ENCODE measurements around the gene SLC16A5. TPM values are rescaled to one million over a fixed set of nuclear protein-coding genes. Genes with fewer than 3 reads are reported as not detected.
A peak's percentile ranks its signal among the peaks of the same experiment; 100 is the strongest.
"Not testable (repeated sequence)": the region's sequence is repeated elsewhere in the genome, so short reads cannot be mapped to it uniquely, and the experiment has no call there.

Gene SLC16A5
- 18.5 TPM for polyA plus RNA-seq (2013)

- peak in 2 of 3 donors; percentile 42 to 52 for DNase-seq
- Histone ChIP-seq H3K9me3 (ENCODE audit: control extremely low read depth in 1 of 5, control insufficient read depth in 4 of 5, insufficient read depth in 2 of 5, low read depth in 1 of 5, low read length in 4 of 5) (no peaks in the 10 kb centered on the region), H3K36me3 (ENCODE audit: control insufficient read depth in 4 of 4, insufficient read depth in 4 of 4, low read length in 3 of 4) (no peaks in the 10 kb centered on the region), H3K27me3 (replicated peaks in 2 of 5; ENCODE audit: control insufficient read depth in 4 of 5, insufficient read depth in 5 of 5, low read length in 4 of 5) (no peaks in the 10 kb centered on the region), H3K27ac (ENCODE audit: insufficient read depth in 1 of 2, low read depth in 1 of 2, low read length in 2 of 2, poor library complexity in 1 of 2, severe bottlenecking in 2 of 2) (peak within 1 kb of the TSS in 1 of 2 experiments; percentile 67), H3K4me1 (ENCODE audit: control extremely low read depth in 1 of 4, control insufficient read depth in 4 of 4, insufficient read depth in 4 of 4, low read length in 3 of 4) (peaks cover 0 to 54% (median 29%) of the 10 kb centered on the region in 4 experiments), H3K4me3 (ENCODE audit: control insufficient read depth in 1 of 7, extremely low read depth in 1 of 7, insufficient read depth in 4 of 7, low read depth in 2 of 7, low read length in 6 of 7) (peak within 1 kb of the TSS; percentile 7 to 87 (median 75))
- ChIA-PET POLR2A (interaction anchor here (0.5 to 2.4 kb wide), 6 partner anchors 8 to 1608 kb away, joined by 3 to 7 read pairs (median 4); partner anchors contain the start of gene ARMC7), CTCF (interaction anchor here (0.6 to 4.4 kb wide), 13 partner anchors 10 to 214 kb away, joined by 3 to 29 read pairs (median 5); partner anchors contain the start of gene NT5C)
- WGBS (ENCODE audit: insufficient coverage) = 0% methylated on average over 57 of the region's 69 CpGs
Observed at GRCh38 chr17:75087558-75088453, at the start of gene SLC16A5. SLC16A5 (plus strand) TSS chr17:75087954; CDS start chr17:75093637, 5,683 bp downstream.

- Histone ChIP-seq H3K4me3 (ENCODE audit: control insufficient read depth in 1 of 7, extremely low read depth in 1 of 7, insufficient read depth in 4 of 7, low read depth in 2 of 7, low read length in 6 of 7) (no peak overlapping the region), H3K9me3 (ENCODE audit: control extremely low read depth in 1 of 5, control insufficient read depth in 4 of 5, insufficient read depth in 2 of 5, low read depth in 1 of 5, low read length in 4 of 5) (no peaks in the 10 kb centered on the region), H3K4me1 (ENCODE audit: control extremely low read depth in 1 of 4, control insufficient read depth in 4 of 4, insufficient read depth in 4 of 4, low read length in 3 of 4) (peaks cover 0 to 22% (median 19%) of the 10 kb centered on the region in 4 experiments), H3K27me3 (replicated peaks in 2 of 5; ENCODE audit: control insufficient read depth in 4 of 5, insufficient read depth in 5 of 5, low read length in 4 of 5) (no peaks in the 10 kb centered on the region), H3K27ac (ENCODE audit: insufficient read depth in 1 of 2, low read depth in 1 of 2, low read length in 2 of 2, poor library complexity in 1 of 2, severe bottlenecking in 2 of 2) (no peak overlapping the region), H3K36me3 (ENCODE audit: control insufficient read depth in 4 of 4, insufficient read depth in 4 of 4, low read length in 3 of 4) (peaks cover 6 to 38% (median 33%) of the 10 kb centered on the region in 4 experiments)
- DNase-seq = no peak
- POLR2A ChIA-PET = no interaction called here
- 97% methylated on average over 3 of the region's 5 CpGs for WGBS (ENCODE audit: insufficient coverage)
- CTCF ChIA-PET = interaction anchor here (1.2 to 1.3 kb wide), 2 partner anchors 21 to 28 kb away, joined by 4 to 9 read pairs; no protein-coding TSS in a partner anchor
Observed at GRCh38 chr17:75039238-75039637, 48.5 kb upstream of the SLC16A5 start.

- no peak for DNase-seq
- Histone ChIP-seq H3K9me3 (ENCODE audit: control extremely low read depth in 1 of 5, control insufficient read depth in 4 of 5, insufficient read depth in 2 of 5, low read depth in 1 of 5, low read length in 4 of 5) (no peaks in the 10 kb centered on the region), H3K27me3 (replicated peaks in 2 of 5; ENCODE audit: control insufficient read depth in 4 of 5, insufficient read depth in 5 of 5, low read length in 4 of 5) (no peaks in the 10 kb centered on the region), H3K36me3 (ENCODE audit: control insufficient read depth in 4 of 4, insufficient read depth in 4 of 4, low read length in 3 of 4) (peaks cover 6 to 38% (median 32%) of the 10 kb centered on the region in 4 experiments), H3K4me1 (ENCODE audit: control extremely low read depth in 1 of 4, control insufficient read depth in 4 of 4, insufficient read depth in 4 of 4, low read length in 3 of 4) (peaks cover 0 to 14% (median 7%) of the 10 kb centered on the region in 4 experiments), H3K27ac (ENCODE audit: insufficient read depth in 1 of 2, low read depth in 1 of 2, low read length in 2 of 2, poor library complexity in 1 of 2, severe bottlenecking in 2 of 2) (no peak overlapping the region), H3K4me3 (ENCODE audit: control insufficient read depth in 1 of 7, extremely low read depth in 1 of 7, insufficient read depth in 4 of 7, low read depth in 2 of 7, low read length in 6 of 7) (no peak overlapping the region)
- 83% methylated on average over 10 of the region's 12 CpGs for WGBS (ENCODE audit: insufficient coverage)
- ChIA-PET POLR2A (no interaction called here), CTCF (interaction anchor here (0.6 to 2.1 kb wide), 2 partner anchors 73 to 209 kb away, joined by 4 to 5 read pairs; no protein-coding TSS in a partner anchor)
Observed at GRCh38 chr17:75041656-75042280, 46.0 kb upstream of the SLC16A5 start.

GRCh38 chr17:75043789-75044188 lies 44.0 kb upstream of the SLC16A5 start:
- H3K4me3 ChIP-seq (ENCODE audit: control insufficient read depth in 1 of 7, extremely low read depth in 1 of 7, insufficient read depth in 4 of 7, low read depth in 2 of 7, low read length in 6 of 7); H3K9me3 ChIP-seq (ENCODE audit: control extremely low read depth in 1 of 5, control insufficient read depth in 4 of 5, insufficient read depth in 2 of 5, low read depth in 1 of 5, low read length in 4 of 5); H3K27me3 ChIP-seq (replicated peaks in 2 of 5; ENCODE audit: control insufficient read depth in 4 of 5, insufficient read depth in 5 of 5, low read length in 4 of 5); H3K27ac ChIP-seq (ENCODE audit: insufficient read depth in 1 of 2, low read depth in 1 of 2, low read length in 2 of 2, poor library complexity in 1 of 2, severe bottlenecking in 2 of 2); POLR2A ChIA-PET; DNase-seq: not testable (repeated sequence)
- no CpG with 5 or more reads among the region's 5 CpGs for WGBS (ENCODE audit: insufficient coverage)
- CTCF ChIA-PET = interaction anchor here (0.9 to 1.0 kb wide), 2 partner anchors 9 to 32 kb away, joined by 3 read pairs; partner anchors contain the start of gene MRPL58
- H3K36me3 ChIP-seq (ENCODE audit: control insufficient read depth in 4 of 4, insufficient read depth in 4 of 4, low read length in 3 of 4) = peaks cover 10 to 33% (median 27%) of the 10 kb centered on the region in 4 experiments
- H3K4me1 ChIP-seq (ENCODE audit: control extremely low read depth in 1 of 4, control insufficient read depth in 4 of 4, insufficient read depth in 4 of 4, low read length in 3 of 4) = peaks cover 9 to 29% (median 17%) of the 10 kb centered on the region in 4 experiments

- no peaks in the 10 kb centered on the region for H3K9me3 ChIP-seq (ENCODE audit: control extremely low read depth in 1 of 5, control insufficient read depth in 4 of 5, insufficient read depth in 2 of 5, low read depth in 1 of 5, low read length in 4 of 5)
- H3K27ac ChIP-seq (ENCODE audit: insufficient read depth in 1 of 2, low read depth in 1 of 2, low read length in 2 of 2, poor library complexity in 1 of 2, severe bottlenecking in 2 of 2) = no peak overlapping the region
- H3K27me3 ChIP-seq (replicated peaks in 2 of 5; ENCODE audit: control insufficient read depth in 4 of 5, insufficient read depth in 5 of 5, low read length in 4 of 5) = no peaks in the 10 kb centered on the region
- H3K4me3 ChIP-seq (ENCODE audit: control insufficient read depth in 1 of 7, extremely low read depth in 1 of 7, insufficient read depth in 4 of 7, low read depth in 2 of 7, low read length in 6 of 7) = no peak overlapping the region
- peaks cover 6 to 28% (median 23%) of the 10 kb centered on the region in 4 experiments for H3K36me3 ChIP-seq (ENCODE audit: control insufficient read depth in 4 of 4, insufficient read depth in 4 of 4, low read length in 3 of 4)
- CTCF ChIA-PET = interaction anchor here (0.6 kb wide), 1 partner anchor 65 kb away, joined by 3 read pairs; no protein-coding TSS in a partner anchor
- POLR2A ChIA-PET = interaction anchor here (0.6 kb wide), 1 partner anchor 49 kb away, joined by 3 read pairs; no protein-coding TSS in a partner anchor
- WGBS (ENCODE audit: insufficient coverage) = 93% methylated on average over 3 of the region's 7 CpGs
- peaks cover 9 to 23% (median 18%) of the 10 kb centered on the region in 4 experiments for H3K4me1 ChIP-seq (ENCODE audit: control extremely low read depth in 1 of 4, control insufficient read depth in 4 of 4, insufficient read depth in 4 of 4, low read length in 3 of 4)
- no peak for DNase-seq
Observed at GRCh38 chr17:75044716-75045115, 43.0 kb upstream of the SLC16A5 start.

GRCh38 chr17:75045946-75046406 lies 41.8 kb upstream of the SLC16A5 start:
- CTCF ChIA-PET = not testable (repeated sequence)
- POLR2A ChIA-PET = interaction anchor here (0.6 to 0.8 kb wide), 2 partner anchors 11 to 15 kb away, joined by 3 read pairs; no protein-coding TSS in a partner anchor

More at GRCh38 chr17:75045946-75046406, 41.8 kb upstream of the SLC16A5 start:
- not testable (repeated sequence) for H3K9me3 ChIP-seq (ENCODE audit: control extremely low read depth in 1 of 5, control insufficient read depth in 4 of 5, insufficient read depth in 2 of 5, low read depth in 1 of 5, low read length in 4 of 5); DNase-seq; H3K27me3 ChIP-seq (replicated peaks in 2 of 5; ENCODE audit: control insufficient read depth in 4 of 5, insufficient read depth in 5 of 5, low read length in 4 of 5)
- 16% methylated on average over 20 of the region's 25 CpGs for WGBS (ENCODE audit: insufficient coverage)
- H3K27ac ChIP-seq (ENCODE audit: insufficient read depth in 1 of 2, low read depth in 1 of 2, low read length in 2 of 2, poor library complexity in 1 of 2, severe bottlenecking in 2 of 2) = peak overlapping the region in 1 of 2 experiments; percentile 90
- peak overlapping the region; percentile 60 to 98 (median 94) for H3K4me3 ChIP-seq (ENCODE audit: control insufficient read depth in 1 of 7, extremely low read depth in 1 of 7, insufficient read depth in 4 of 7, low read depth in 2 of 7, low read length in 6 of 7)
- H3K36me3 ChIP-seq (ENCODE audit: control insufficient read depth in 4 of 4, insufficient read depth in 4 of 4, low read length in 3 of 4) = peaks cover 6 to 19% (median 15%) of the 10 kb centered on the region in 4 experiments
- peaks cover 9 to 23% (median 18%) of the 10 kb centered on the region in 4 experiments for H3K4me1 ChIP-seq (ENCODE audit: control extremely low read depth in 1 of 4, control insufficient read depth in 4 of 4, insufficient read depth in 4 of 4, low read length in 3 of 4)
